Osteoblast (primary cell): ENCODE data around the gene FOXJ2. TPM values are rescaled to one million over a fixed set of nuclear protein-coding genes. Genes with fewer than 3 reads are reported as not detected.
"Not testable (repeated sequence)": the region's sequence is repeated elsewhere in the genome, so short reads cannot be mapped to it uniquely, and the experiment has no call there.

ENCODE experiments used
- DNase-seq: peaks from one replicate; pipeline ENCODE4 v3.0.0; 2011; ENCODE audit warnings: low spot score, mixed read lengths; ENCODE audit not compliant: insufficient read length; ENCODE audit errors: missing footprints
- H2AFZ ChIP-seq: 2 replicates; pipeline ENCODE4 v1.6.0; 2011; ENCODE audit warnings: mild to moderate bottlenecking, low read length
- H3K27ac ChIP-seq: 2 replicates; pipeline ENCODE4 v1.5.1; 2011; ENCODE audit warnings: mild to moderate bottlenecking, low read depth, low read length, moderate library complexity
- H3K27me3 ChIP-seq: 2 replicates; pipeline ENCODE4 v1.6.0; 2012; ENCODE audit warnings: mild to moderate bottlenecking, control low read depth, inconsistent platforms, low read length, moderate library complexity; ENCODE audit not compliant: insufficient read depth
- H3K36me3 ChIP-seq: 2 replicates; pipeline ENCODE4 v1.5.1; 2011; ENCODE audit warnings: mild to moderate bottlenecking, low read length, control low read depth, moderate library complexity; ENCODE audit not compliant: insufficient read depth
- H3K4me1 ChIP-seq: 2 replicates; pipeline ENCODE4 v1.5.1; 2011; ENCODE audit warnings: mild to moderate bottlenecking, low read length, control low read depth, moderate library complexity; ENCODE audit not compliant: insufficient read depth
- H3K4me2 ChIP-seq: 2 replicates; pipeline ENCODE4 v1.6.0; 2011; ENCODE audit warnings: mild to moderate bottlenecking, low read length; ENCODE audit not compliant: insufficient read depth
- H3K4me3 ChIP-seq: fragments of 200-600 bp; sonication (generic); 3 replicates; pipeline ENCODE4 v1.5.1; 2012; ENCODE audit warnings: mild to moderate bottlenecking, low read length, inconsistent platforms; ENCODE audit not compliant: insufficient read depth
- H3K79me2 ChIP-seq: 2 replicates; pipeline ENCODE4 v1.6.0; 2012; ENCODE audit warnings: mild to moderate bottlenecking, low read length, control low read depth, inconsistent platforms; ENCODE audit not compliant: insufficient read depth
- H3K9me3 ChIP-seq: 2 replicates; pipeline ENCODE4 v1.5.1; 2011; ENCODE audit warnings: low read depth, low read length, control low read depth
- H4K20me1 ChIP-seq: 2 replicates; pipeline ENCODE4 v1.6.0; 2012; ENCODE audit warnings: mild to moderate bottlenecking, low read length, control low read depth; ENCODE audit not compliant: insufficient read depth
- total RNA-seq: library from RNA; depleted of rRNA; stranded (reverse); fragments of >200 nt; gene quantifications from 2 replicates; pipeline ENCODE4 v1.2.3, GENCODE V29; 2012
- TF ChIP-seq, protein P1 (sequence below): IDR thresholded peaks from 2 replicates; pipeline ENCODE4 v1.5.1; 2011; ENCODE audit warnings: mild to moderate bottlenecking, low read depth, low read length, moderate library complexity; ENCODE audit errors: extremely low read depth

Gene FOXJ2
- total RNA-seq, 1 donor = 10.5 TPM

DNA sequence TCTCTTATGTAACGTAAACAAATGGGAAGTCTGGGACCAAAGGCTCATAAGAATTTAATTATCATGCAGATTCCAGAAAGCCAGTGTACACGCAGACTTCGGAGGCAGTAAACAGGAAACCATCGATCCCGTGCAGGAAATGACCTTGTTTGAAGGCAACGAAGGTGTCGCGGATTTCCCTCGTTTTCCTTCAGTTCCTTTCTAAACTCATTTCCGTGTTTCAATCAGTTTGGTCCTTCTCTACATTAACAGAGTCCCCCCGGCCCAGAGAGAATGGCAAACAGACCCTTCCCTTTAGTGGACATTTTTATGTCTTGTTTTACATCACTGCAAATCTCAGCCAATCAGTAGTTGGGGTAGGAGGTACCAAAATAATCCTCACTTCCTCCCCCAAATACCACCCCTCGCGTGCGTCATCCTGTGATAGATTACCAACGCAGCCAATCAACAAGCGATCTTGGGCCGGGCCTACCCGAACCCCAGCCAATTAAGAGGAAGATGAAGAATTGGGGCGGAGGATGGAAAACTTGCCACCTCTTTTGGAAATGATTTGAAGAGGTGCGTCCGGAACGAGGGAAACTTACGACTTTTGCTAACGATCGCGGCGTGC, 6.1 kb upstream of the FOXJ2 start:
- H4K20me1 ChIP-seq = no peaks in the 10 kb centered on the region
- H3K36me3 ChIP-seq = no peaks in the 10 kb centered on the region
- no peaks in the 10 kb centered on the region for H3K27me3 ChIP-seq
- no peaks in the 10 kb centered on the region for H3K79me2 ChIP-seq
- TF ChIP-seq, protein P1, sequence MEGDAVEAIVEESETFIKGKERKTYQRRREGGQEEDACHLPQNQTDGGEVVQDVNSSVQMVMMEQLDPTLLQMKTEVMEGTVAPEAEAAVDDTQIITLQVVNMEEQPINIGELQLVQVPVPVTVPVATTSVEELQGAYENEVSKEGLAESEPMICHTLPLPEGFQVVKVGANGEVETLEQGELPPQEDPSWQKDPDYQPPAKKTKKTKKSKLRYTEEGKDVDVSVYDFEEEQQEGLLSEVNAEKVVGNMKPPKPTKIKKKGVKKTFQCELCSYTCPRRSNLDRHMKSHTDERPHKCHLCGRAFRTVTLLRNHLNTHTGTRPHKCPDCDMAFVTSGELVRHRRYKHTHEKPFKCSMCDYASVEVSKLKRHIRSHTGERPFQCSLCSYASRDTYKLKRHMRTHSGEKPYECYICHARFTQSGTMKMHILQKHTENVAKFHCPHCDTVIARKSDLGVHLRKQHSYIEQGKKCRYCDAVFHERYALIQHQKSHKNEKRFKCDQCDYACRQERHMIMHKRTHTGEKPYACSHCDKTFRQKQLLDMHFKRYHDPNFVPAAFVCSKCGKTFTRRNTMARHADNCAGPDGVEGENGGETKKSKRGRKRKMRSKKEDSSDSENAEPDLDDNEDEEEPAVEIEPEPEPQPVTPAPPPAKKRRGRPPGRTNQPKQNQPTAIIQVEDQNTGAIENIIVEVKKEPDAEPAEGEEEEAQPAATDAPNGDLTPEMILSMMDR = no peak
- peak overlapping the region; percentile 95 for H3K4me2 ChIP-seq
- H3K9me3 ChIP-seq = no peaks in the 10 kb centered on the region
- no peaks in the 10 kb centered on the region for H3K4me1 ChIP-seq
- H3K27ac ChIP-seq = peak overlapping the region; percentile 98
- DNase-seq = peak; percentile 99
- H3K4me3 ChIP-seq = peak overlapping the region; percentile 78
- H2AFZ ChIP-seq = peak overlapping the region; percentile 92

- Histone ChIP-seq H3K4me3 (peak overlapping the region; percentile 78), H3K4me2 (peak overlapping the region; percentile 95), H4K20me1 (no peaks in the 10 kb centered on the region), H3K27ac (no peak overlapping the region), H3K79me2 (peaks cover 7% of the 10 kb centered on the region), H3K27me3 (no peaks in the 10 kb centered on the region), H2AFZ (no peak overlapping the region), H3K36me3 (no peaks in the 10 kb centered on the region), H3K9me3 (no peaks in the 10 kb centered on the region), H3K4me1 (peaks cover 5% of the 10 kb centered on the region)
- peak; percentile 22 for DNase-seq
- TF ChIP-seq, protein P1 = no peak
Observed at GRCh38 chr12:8027856-8028255, 4.7 kb upstream of the FOXJ2 start.

- H4K20me1 ChIP-seq = no peaks in the 10 kb centered on the region
- H2AFZ ChIP-seq = no peak overlapping the region
- H3K4me2 ChIP-seq = no peak overlapping the region
- H3K4me1 ChIP-seq = peaks cover 6% of the 10 kb centered on the region
- H3K27ac ChIP-seq = no peak overlapping the region
- TF ChIP-seq, protein P1 = no peak
- H3K4me3 ChIP-seq = no peak overlapping the region
- no peaks in the 10 kb centered on the region for H3K27me3 ChIP-seq
- no peak for DNase-seq
- H3K79me2 ChIP-seq = peaks cover 12% of the 10 kb centered on the region
- no peaks in the 10 kb centered on the region for H3K9me3 ChIP-seq
- no peaks in the 10 kb centered on the region for H3K36me3 ChIP-seq
Observed at GRCh38 chr12:8028267-8028666, 4.2 kb upstream of the FOXJ2 start.

GRCh38 chr12:8030189-8030588, 2.3 kb upstream of the FOXJ2 start:
- Histone ChIP-seq H3K36me3 (no peaks in the 10 kb centered on the region), H3K4me2 (no peak overlapping the region), H2AFZ (no peak overlapping the region), H3K79me2 (peaks cover 31% of the 10 kb centered on the region), H3K9me3 (no peaks in the 10 kb centered on the region), H3K4me1 (peaks cover 25% of the 10 kb centered on the region), H3K27ac (no peak overlapping the region), H3K27me3 (no peaks in the 10 kb centered on the region), H3K4me3 (no peak overlapping the region), H4K20me1 (peaks cover 18% of the 10 kb centered on the region)
- TF ChIP-seq, protein P1 = no peak
- no peak for DNase-seq

DNA sequence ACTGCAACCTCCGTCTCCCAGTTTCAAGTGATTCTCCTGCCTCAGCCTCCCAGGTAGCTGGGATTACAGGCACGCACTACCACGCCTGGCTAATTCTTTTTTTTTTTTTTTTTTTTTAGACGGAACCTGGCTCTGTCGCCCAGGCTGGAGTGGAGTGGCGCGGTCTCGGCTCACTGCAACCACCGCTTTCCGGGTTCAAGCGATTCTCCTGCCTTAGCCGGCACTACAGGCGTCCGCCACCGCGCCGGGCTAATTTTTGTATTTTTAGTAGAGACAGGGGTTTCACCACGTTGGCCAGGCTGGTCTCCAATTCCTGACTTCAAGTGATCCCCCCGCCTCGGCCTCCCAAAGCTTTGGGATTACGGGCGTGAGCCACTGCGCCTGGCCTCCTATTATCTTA, 1.5 kb upstream of the FOXJ2 start:
- H3K4me1 ChIP-seq = peaks cover 33% of the 10 kb centered on the region
- peaks cover 39% of the 10 kb centered on the region for H3K79me2 ChIP-seq
- H3K36me3 ChIP-seq, H3K4me3 ChIP-seq, DNase-seq, H3K9me3 ChIP-seq, H3K27ac ChIP-seq, H2AFZ ChIP-seq, H3K4me2 ChIP-seq, H3K27me3 ChIP-seq: not testable (repeated sequence)
- H4K20me1 ChIP-seq = peaks cover 27% of the 10 kb centered on the region
